Measurements from ENCODE around the gene PALMD.

PALMD gene

GRCh38 chr1:99737016-99737415, 91.1 kb downstream of the PALMD start:
- peak; percentile 43 for DNase-seq (ENCODE audit: low read depth)
- no peak overlapping the region for H3K4me3 ChIP-seq (ENCODE audit: low read length)
- TF ChIP-seq CTCF (conservative IDR thresholded peaks at IDR 0.05; ENCODE audit: low read depth, low read length) = peak; percentile 62

GRCh38 chr1:99738858-99739465, 93.0 kb downstream of the PALMD start:
- DNase-seq (ENCODE audit: low read depth) = no peak
- no peak for TF ChIP-seq CTCF (conservative IDR thresholded peaks at IDR 0.05; ENCODE audit: low read depth, low read length)

DNA sequence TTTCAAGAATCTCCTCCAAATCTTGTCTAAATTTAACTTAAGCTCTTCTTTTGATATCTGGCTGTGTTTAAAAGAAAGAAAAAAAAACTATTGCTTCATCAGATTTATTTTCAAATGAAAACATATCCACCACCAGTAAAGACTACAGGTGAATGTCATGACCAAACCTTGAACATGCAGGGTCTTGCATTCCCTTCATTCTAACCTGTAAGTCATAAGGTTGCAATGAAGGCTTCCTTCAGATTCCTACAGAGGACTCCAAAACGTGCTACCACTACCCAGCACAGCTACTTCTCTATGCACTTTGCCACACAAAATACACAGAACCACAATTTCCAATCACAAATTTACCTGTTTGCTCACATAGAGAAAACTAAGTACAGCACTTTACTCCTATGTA, 94.2 kb downstream of the PALMD start:
- H3K4me3 ChIP-seq (ENCODE audit: low read length) = no peak overlapping the region
- no peak for DNase-seq (ENCODE audit: low read depth)
- TF ChIP-seq CTCF (conservative IDR thresholded peaks at IDR 0.05; ENCODE audit: low read depth, low read length) = no peak

More at GRCh38 chr1:99738858-99739465, 93.0 kb downstream of the PALMD start:
- no peak overlapping the region for H3K4me3 ChIP-seq (ENCODE audit: low read length)

All from retinal pigment epithelial cell (primary cell).